GM21447 (cell line): ENCODE results near the gene ARID5B.

Experiments
- ATAC-seq: cut with Tn5 transposase; IDR thresholded peaks from one replicate; pipeline ENCODE4 v1.9.1; 2021; ENCODE audit not compliant: unreplicated experiment

The ARID5B gene

GRCh38 chr10:61903221-61903927 is 1.9 kb downstream of the ARID5B start:
- ATAC-seq, result peak; percentile 39

GRCh38 chr10:61903928-61904344 is 2.4 kb downstream of the ARID5B start:
- ATAC-seq, result no peak

DNA sequence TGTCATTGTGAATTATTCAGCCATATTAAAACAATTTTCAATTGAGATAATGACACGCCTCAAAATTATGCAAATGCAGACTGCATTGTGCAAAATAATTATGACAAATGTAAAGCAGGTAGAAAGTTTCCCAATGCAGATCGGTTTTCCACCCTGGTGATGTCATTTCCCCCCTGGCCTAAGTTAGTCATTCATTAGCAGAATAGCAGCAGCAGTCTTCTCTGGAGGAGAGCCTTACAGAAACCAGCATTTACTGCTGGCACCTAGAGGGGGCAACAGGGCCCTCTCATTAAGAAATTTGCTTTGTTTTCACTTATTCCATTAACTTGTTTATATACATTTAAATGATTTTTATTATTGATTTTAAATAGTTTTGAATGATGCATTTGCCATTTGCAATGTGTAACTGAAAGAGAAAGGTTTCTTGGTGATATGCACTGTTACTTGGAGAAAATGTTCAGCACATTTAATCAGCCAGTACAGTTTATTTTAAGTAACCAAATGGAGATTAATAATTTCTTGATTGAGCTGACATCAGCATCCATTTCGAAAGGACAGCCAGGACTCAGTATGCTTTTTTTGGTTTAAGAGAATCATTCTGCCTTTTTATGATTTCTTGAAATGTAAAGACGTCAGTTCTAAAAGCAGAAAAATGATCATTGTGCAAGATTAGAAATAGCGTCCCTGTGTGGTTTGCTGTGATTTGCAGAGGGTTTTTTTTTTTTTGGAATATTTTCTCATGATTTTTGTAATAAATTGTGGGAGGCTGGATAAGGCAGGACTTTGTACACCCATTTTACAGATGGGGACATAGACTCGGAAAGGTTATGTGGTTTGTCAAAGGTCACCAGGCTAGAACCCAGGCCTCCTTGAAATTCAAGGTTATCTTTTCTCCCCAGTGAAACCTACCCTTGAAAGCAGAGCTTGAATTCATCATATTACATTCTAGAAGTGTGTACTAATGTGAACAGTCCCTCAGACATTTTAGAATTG is 3.5 kb downstream of the ARID5B start:
- ATAC-seq, result peak; percentile 50

- no peak for ATAC-seq
Measured at GRCh38 chr10:61905837-61906561, 4.5 kb downstream of the ARID5B start.

DNA sequence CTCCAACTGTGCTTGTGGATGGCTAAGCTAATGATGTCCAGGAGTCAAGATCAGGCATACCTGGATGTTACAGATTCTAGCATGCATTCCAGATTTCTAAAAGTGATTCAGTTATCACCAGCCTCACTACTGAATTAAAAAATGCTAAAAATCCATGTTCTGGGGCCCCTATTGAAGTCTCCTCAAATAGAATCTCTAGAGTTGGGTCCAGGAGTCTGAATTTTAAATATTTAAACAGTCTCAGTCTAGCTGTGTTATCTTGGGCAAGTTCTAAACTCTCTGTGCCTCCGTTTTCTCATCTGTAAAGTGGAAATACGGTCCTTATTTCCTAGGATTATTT is 5.0 kb downstream of the ARID5B start:
- ATAC-seq, result no peak

GRCh38 chr10:61907011-61907410 is 5.5 kb downstream of the ARID5B start:
- no peak for ATAC-seq

- no peak for ATAC-seq
Measured at GRCh38 chr10:61907587-61907986, 6.1 kb downstream of the ARID5B start.

DNA sequence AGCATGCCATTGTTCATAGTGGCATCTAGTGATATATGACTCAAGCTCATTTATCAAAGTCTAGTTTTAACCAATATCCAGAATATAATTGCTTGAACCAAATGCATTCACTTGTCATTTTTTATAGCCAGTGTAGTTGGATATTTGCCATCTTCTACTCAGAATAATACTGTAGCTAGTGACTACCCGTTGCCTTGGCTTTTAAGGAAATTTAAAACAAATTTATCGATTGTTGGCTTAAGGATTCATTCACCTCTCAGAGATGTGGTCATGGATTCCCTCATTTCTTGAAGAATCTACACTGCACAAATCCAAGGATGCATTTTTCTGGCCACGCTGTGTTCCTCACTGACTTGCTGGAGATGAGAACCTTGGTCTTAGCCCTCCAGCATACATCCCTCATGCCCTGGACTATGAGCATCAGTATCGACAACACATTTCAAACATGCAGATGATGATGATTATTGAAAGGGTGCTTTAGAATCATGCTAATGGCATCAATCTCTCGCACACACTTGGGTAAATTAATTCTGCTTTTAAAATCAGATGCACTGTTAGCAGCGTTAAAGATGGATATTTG is 8.8 kb downstream of the ARID5B start:
- no peak for ATAC-seq

DNA sequence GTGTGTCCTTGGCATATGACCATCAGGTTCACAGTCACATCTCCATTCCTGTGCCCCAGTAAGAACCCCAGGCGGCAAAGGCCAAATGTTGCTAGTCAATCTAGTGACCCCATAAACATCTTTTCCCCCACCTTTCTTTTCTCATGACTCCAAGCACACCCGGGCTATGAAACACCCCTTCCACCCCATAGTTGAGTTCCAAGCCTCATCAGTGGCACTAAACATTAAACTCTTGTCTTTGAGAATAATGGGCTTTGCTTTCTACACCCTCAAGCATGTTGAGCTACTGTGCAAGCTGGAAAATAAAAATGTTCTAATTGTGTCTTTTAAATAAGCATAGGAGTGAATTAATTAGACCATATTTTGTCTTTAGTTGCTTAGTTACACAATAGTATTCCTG is 9.4 kb downstream of the ARID5B start:
- no peak for ATAC-seq

DNA sequence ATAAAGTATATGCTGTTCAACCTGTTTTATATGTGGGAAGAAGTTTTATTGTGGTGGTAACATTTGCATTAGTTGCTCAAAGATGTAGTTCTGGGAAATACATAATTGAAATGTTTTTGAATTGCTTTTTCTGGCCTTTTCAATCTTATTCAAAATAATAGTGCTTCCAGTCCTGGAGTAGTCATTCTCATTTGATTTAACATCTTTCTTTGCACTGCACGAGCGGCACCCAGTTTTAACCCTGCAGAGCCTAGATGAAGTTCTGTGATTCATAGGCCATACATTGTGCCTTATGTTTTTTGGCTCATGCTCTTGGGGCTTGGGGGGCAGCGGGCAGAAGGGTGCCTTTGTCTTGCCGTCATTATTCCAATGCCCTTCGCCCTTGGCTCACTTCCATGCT is 9.9 kb downstream of the ARID5B start:
- no peak for ATAC-seq

- no peak for ATAC-seq
Measured at GRCh38 chr10:61912981-61913380, 11.5 kb downstream of the ARID5B start.

- no peak for ATAC-seq
Measured at GRCh38 chr10:61918140-61918539, 16.6 kb downstream of the ARID5B start.

- no peak for ATAC-seq
Measured at GRCh38 chr10:61918989-61919388, 17.5 kb downstream of the ARID5B start.

- ATAC-seq, result no peak
Measured at GRCh38 chr10:61919646-61920215, 18.2 kb downstream of the ARID5B start.

- ATAC-seq, result no peak
Measured at GRCh38 chr10:61921143-61921542, 19.6 kb downstream of the ARID5B start.

GRCh38 chr10:61923210-61923949 is 21.9 kb downstream of the ARID5B start:
- no peak for ATAC-seq

- ATAC-seq, result no peak
Measured at GRCh38 chr10:61923950-61924274, 22.4 kb downstream of the ARID5B start.

DNA sequence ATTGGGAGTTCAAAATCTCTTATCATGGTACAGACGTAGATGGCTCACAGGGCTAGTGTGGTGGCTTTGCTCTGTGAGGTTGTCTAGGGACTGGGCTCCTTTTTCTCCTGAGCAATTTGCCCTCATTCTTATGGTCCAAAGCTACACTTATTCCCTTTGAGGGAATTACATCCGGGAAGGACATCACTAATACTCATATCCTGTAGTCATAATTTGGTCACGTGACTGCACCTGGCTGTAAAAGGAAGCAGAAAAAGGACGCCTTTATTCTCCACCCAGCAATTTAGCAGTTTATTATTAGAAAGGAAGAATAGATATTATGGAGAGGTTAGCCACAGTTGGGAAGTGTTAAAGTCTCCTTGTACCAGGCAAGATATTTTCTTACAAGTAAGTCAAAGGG is 28.1 kb downstream of the ARID5B start:
- no peak for ATAC-seq

DNA sequence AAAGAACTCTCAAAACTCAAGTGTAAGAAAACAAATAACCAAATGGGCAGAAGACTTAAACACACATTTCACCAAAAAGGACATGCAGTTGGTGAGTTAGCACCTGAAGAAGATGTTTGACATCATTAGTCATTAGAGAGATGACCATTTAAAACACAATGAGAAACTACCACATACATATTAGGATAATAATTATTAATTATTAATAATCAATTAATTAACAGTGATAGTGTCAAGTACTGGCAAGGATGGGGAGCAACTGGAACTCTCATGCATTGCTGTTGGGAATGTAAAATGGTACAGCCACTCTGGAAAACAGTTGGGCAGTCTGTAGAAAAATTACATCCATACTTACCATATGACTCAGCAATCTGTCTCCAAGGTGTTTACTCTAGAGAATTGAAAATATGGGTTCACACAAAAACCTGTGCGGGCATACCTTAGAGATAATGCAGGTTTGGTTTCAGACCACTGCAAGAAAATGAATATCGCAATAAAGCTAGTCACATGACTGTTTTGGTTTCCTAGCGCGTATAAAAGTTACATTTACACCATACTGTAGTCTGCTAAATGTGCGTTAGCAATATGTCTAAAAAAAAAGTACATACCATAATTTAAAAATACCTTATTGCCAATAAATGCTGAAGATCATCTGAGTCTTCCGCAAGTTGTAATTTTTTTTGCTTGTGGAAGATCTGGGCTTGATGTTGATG is 30.3 kb downstream of the ARID5B start:
- ATAC-seq, result no peak
